ENCODE results near the gene PRSS57. TPM values are rescaled to one million over a fixed set of nuclear protein-coding genes. Genes with fewer than 3 reads are reported as not detected.

The PRSS57 gene
- total and polyA plus RNA-seq, 2 of the 13 experiments (the other 11 are each of a cell fraction or from before 2014, with no cell fraction given): 0.12 TPM; not detected in 1

DNA sequence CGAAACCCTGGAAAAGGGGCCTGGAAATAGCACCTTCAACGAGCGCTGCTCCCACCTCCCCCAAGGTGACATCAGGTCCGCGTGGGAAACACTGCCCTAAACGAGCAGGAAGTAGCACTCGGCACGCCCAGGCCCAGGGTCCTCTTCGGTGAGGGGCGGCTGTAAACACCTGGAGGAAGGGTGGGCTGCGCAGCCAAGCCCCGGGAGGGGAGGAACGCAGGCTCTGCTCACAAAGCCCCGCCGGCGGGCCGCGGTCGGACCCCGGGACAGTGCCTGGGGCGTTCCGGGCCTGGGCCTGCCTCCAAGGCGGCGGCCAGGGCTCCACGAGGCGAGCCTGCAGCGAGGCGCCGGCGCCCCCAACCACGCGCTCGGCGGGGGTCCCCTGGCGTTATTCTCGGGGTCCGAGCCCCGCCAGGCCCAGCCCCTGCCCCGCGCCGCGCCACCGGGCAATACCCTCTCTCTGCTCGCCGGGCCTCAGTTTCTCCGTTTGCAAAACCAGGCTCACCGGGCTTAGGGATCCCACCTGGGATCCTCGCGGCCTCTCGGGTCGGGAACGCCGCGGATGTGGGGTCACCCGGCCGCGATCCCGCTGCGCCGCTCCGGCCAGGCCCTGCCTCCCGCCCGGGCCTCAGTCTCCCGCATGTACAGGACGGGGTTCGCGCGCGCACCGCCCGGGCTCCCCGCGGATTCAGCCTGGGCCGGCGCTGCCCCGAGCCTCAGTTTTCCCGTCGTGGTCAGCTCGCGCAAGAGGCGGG lies 32.9 kb downstream of the PRSS57 start (continued):
- TF ChIP-seq ZNF12 (CRISPR knock-in tag; IDR thresholded peaks at IDR 0.05) (no peak), SMYD3 (CRISPR knock-in tag; IDR thresholded peaks at IDR 0.05) (no peak), HNF4A (CRISPR knock-in tag; IDR thresholded peaks at IDR 0.05) (no peak), SPEN (CRISPR knock-in tag; IDR thresholded peaks at IDR 0.05; ENCODE audit: low read depth) (no peak; the same call in 1 of the 2 replicates), ZNF589 (CRISPR knock-in tag; conservative IDR thresholded peaks at IDR 0.05) (no peak), ZNF816 (CRISPR knock-in tag; IDR thresholded peaks at IDR 0.05; ENCODE audit: borderline replicate concordance) (peak; percentile 77), MED8 (CRISPR knock-in tag; IDR thresholded peaks at IDR 0.05; ENCODE audit: insufficient replicate concordance) (no peak), ZNF510 (CRISPR knock-in tag; IDR thresholded peaks at IDR 0.05; ENCODE audit: low read depth) (no peak), NFYB (CRISPR knock-in tag; IDR thresholded peaks at IDR 0.05) (no peak), ELF3 (CRISPR knock-in tag; IDR thresholded peaks at IDR 0.05) (peak; percentile 65; the same call in 1 of the 2 replicates), MYNN (CRISPR knock-in tag; IDR thresholded peaks at IDR 0.05; ENCODE audit: low read depth) (no peak)
- TF ChIP-seq, protein P1, sequence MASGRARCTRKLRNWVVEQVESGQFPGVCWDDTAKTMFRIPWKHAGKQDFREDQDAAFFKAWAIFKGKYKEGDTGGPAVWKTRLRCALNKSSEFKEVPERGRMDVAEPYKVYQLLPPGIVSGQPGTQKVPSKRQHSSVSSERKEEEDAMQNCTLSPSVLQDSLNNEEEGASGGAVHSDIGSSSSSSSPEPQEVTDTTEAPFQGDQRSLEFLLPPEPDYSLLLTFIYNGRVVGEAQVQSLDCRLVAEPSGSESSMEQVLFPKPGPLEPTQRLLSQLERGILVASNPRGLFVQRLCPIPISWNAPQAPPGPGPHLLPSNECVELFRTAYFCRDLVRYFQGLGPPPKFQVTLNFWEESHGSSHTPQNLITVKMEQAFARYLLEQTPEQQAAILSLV (CRISPR knock-in tag; IDR thresholded peaks at IDR 0.05; ENCODE audit: borderline replicate concordance): no peak
- TF ChIP-seq, protein P2, sequence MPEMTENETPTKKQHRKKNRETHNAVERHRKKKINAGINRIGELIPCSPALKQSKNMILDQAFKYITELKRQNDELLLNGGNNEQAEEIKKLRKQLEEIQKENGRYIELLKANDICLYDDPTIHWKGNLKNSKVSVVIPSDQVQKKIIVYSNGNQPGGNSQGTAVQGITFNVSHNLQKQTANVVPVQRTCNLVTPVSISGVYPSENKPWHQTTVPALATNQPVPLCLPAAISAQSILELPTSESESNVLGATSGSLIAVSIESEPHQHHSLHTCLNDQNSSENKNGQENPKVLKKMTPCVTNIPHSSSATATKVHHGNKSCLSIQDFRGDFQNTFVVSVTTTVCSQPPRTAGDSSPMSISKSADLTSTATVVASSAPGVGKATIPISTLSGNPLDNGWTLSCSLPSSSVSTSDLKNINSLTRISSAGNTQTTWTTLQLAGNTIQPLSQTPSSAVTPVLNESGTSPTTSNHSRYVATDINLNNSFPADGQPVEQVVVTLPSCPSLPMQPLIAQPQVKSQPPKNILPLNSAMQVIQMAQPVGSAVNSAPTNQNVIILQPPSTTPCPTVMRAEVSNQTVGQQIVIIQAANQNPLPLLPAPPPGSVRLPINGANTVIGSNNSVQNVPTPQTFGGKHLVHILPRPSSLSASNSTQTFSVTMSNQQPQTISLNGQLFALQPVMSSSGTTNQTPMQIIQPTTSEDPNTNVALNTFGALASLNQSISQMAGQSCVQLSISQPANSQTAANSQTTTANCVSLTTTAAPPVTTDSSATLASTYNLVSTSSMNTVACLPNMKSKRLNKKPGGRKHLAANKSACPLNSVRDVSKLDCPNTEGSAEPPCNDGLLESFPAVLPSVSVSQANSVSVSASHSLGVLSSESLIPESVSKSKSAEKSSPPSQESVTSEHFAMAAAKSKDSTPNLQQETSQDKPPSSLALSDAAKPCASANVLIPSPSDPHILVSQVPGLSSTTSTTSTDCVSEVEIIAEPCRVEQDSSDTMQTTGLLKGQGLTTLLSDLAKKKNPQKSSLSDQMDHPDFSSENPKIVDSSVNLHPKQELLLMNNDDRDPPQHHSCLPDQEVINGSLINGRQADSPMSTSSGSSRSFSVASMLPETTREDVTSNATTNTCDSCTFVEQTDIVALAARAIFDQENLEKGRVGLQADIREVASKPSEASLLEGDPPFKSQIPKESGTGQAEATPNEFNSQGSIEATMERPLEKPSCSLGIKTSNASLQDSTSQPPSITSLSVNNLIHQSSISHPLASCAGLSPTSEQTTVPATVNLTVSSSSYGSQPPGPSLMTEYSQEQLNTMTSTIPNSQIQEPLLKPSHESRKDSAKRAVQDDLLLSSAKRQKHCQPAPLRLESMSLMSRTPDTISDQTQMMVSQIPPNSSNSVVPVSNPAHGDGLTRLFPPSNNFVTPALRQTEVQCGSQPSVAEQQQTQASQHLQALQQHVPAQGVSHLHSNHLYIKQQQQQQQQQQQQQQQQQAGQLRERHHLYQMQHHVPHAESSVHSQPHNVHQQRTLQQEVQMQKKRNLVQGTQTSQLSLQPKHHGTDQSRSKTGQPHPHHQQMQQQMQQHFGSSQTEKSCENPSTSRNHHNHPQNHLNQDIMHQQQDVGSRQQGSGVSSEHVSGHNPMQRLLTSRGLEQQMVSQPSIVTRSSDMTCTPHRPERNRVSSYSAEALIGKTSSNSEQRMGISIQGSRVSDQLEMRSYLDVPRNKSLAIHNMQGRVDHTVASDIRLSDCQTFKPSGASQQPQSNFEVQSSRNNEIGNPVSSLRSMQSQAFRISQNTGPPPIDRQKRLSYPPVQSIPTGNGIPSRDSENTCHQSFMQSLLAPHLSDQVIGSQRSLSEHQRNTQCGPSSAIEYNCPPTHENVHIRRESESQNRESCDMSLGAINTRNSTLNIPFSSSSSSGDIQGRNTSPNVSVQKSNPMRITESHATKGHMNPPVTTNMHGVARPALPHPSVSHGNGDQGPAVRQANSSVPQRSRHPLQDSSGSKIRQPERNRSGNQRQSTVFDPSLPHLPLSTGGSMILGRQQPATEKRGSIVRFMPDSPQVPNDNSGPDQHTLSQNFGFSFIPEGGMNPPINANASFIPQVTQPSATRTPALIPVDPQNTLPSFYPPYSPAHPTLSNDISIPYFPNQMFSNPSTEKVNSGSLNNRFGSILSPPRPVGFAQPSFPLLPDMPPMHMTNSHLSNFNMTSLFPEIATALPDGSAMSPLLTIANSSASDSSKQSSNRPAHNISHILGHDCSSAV (CRISPR knock-in tag; IDR thresholded peaks at IDR 0.05; ENCODE audit: borderline replicate concordance): no peak
- TF ChIP-seq, protein P3, sequence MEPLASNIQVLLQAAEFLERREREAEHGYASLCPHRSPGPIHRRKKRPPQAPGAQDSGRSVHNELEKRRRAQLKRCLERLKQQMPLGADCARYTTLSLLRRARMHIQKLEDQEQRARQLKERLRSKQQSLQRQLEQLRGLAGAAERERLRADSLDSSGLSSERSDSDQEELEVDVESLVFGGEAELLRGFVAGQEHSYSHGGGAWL (CRISPR knock-in tag; IDR thresholded peaks at IDR 0.05): no peak; the same call in 1 of the 2 replicates

All from HepG2 (cell line).